Fibroblast of peridontal ligament (primary cell): ENCODE results near the gene B4GALNT1.
"Not testable (repeated sequence)": the region's sequence is repeated elsewhere in the genome, so short reads cannot be mapped to it uniquely, and the experiment has no call there.

ENCODE experiments used
- DNase-seq: peaks from one replicate; pipeline ENCODE4 v3.0.0-alpha.2; 2010; ENCODE audit errors: extremely low read depth

Gene B4GALNT1

DNA sequence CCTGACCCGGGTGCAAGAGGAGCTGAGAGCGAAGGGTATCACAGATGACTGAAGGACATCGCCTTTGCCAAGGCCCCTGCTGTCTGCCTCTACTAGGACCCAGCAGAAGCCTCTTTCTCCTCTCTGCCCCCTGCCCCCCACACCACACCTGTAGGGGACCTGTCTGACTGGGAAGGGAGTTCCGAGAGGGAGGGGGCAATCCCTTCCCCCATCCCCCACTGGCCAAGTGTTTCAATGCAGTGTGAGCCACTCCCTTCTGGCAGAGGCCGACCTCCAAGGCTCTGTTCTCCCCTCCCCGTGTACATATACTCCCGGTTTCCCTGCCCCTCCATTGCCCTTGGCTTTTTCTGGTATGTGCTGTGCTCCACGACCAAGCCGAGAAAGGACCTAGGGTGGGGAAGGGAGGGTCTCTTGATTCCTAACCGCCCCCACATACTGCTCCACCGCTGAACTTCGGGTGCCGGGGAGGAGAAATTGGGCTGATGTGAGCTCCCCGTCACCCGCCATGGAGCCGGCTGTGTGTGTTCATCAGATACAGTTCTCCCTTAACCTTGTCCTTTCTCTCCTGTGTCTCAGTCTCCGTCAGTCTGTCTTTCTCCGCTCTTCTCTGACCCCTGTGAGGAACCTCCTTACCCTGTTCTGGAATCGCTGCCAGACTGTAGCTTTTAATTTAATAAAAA is 23.8 kb downstream of the B4GALNT1 start:
- no peak for DNase-seq

GRCh38 chr12:57607958-57608663 is 24.9 kb downstream of the B4GALNT1 start:
- DNase-seq, result no peak

GRCh38 chr12:57606821-57607220 is 26.2 kb downstream of the B4GALNT1 start:
- no peak for DNase-seq

DNA sequence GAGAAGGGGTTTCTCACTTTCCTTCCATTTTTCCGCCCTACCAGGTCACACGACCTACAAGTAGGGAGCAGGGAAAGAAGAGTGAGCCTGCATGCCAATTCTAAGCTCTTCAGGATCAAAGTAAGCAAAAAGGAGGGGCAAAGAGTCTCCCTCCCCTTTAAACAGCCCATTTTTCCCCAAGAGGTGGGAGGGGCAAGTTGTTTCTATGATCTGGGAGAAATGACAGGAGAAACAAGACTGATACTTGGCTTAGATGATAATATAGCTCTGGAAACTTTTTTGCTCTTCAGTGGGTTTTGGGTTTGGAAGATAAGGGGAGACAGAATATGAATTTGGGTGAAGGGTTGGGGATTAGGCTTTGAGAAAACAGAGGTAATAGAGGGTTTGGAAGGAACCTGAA is 26.6 kb downstream of the B4GALNT1 start:
- no peak for DNase-seq

GRCh38 chr12:57605811-57606311 is 27.1 kb downstream of the B4GALNT1 start:
- no peak for DNase-seq

DNA sequence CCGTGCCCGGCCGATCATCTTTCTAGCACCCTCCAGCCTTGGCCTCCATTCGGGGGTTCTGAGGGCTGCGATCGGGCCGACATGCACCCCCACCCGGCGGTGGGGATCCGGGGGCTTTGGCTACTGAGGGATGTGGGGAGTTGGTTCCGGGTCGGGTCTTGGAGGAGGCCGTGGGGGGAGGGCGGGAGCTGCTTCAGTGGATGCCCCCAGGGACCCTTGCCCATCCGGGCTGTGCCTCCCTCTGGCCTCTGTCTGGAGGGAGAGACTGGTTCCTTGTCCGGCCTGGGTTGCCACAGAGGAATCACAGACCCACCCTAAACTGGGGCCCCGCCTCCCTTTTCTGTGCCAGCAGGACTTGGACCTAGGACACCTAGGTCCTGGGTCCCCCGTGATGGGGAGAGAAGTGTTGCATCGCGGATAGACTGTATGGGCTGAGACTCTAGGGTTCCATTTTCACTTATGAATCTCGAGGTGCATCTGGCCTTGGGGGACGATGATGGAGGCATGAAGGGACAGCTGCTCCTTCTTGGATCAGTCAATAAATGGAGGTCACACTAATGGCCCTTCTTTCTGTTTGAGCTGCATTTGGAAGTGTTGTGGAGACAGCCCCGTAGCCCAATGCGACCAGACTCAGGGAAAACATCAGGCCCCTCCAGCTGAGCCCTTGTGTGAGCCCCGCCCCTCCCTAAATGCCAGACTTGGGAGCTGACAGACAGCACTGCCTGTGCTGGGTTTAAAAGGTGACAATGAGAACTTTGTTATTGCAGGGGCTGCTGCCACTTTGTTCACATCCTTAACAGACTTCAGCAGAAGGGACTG is 27.8 kb downstream of the B4GALNT1 start:
- peak; percentile 25 for DNase-seq

- peak; percentile 29 for DNase-seq
These were observed 28.5 kb downstream of the B4GALNT1 start, which contains the start of gene DTX3 for GRCh38 chr12:57604454-57604991. DTX3 (plus strand) TSS chr12:57604824; CDS start chr12:57606518, 1,694 bp downstream.

GRCh38 chr12:57603815-57604453 is 29.1 kb downstream of the B4GALNT1 start:
- peak; percentile 67 for DNase-seq

GRCh38 chr12:57603324-57603723 is 29.7 kb downstream of the B4GALNT1 start:
- DNase-seq, result no peak

DNA sequence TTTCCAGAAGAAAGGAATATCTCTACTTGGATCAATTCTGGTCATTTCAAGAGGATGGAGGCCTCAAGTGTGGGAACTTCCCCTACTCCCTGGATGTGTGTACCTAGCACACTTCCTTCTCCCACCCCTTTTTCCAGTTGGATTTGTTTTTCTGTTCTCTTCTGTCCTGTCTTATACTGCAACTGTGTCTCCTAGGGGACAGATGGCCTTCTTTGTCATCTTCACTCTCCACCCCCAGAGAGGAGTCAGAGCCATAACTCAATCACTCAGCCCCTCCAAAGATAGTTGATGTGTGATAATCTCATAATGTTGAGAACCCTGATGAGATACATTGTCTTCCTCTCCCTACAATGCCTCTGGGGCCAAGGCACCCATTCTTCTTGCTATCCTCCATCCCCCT is 30.5 kb downstream of the B4GALNT1 start:
- DNase-seq, result no peak

DNA sequence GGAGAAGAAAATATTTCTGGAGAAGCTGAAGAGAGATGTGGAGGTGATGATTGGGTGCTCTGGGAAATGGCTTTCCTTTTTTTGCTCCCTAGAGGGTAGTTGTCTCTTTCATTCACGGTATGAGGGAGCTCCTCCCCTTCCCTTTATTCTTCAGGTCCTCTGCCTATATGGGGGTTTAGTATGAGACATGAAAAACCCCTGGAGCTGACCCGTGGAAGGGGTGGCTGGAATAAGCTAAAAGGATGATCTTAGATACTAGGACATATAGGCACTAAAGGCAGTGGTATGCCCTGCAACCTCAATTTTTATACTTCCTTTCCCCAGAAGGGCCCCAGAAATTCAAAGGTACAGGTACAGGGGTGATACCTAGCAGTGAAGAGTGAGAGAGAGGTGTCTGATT is 32.6 kb downstream of the B4GALNT1 start:
- no peak for DNase-seq

- DNase-seq, result no peak
These were observed 39.8 kb downstream of the B4GALNT1 start for GRCh38 chr12:57593187-57593586.

GRCh38 chr12:57592551-57593165 is 40.3 kb downstream of the B4GALNT1 start:
- DNase-seq, result no peak

GRCh38 chr12:57591782-57592325 is 41.1 kb downstream of the B4GALNT1 start:
- no peak for DNase-seq

- DNase-seq, result peak; percentile 16
These were observed 41.9 kb downstream of the B4GALNT1 start, which contains the start of gene PIP4K2C for GRCh38 chr12:57590864-57591781. PIP4K2C (plus strand) TSS chr12:57591192; CDS start chr12:57591290, 98 bp downstream.

DNA sequence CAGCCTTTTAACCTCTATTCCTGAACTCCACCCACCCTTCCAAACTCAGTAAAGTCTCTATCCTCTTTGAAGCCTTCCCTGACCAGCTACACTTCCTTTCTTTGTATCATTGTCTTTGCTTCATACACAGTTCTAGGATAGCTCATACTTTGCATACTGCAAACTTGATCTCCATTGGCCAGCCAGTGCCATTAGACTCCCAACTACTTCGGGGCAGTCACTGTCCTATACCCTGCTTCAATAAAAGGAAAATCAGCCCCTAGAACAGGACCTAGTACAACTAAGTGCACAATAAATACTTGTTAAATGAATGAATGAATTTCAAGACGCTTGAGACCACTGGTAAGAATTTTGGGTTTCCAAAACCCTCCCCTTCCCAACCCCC is 42.5 kb downstream of the B4GALNT1 start:
- no peak for DNase-seq

DNA sequence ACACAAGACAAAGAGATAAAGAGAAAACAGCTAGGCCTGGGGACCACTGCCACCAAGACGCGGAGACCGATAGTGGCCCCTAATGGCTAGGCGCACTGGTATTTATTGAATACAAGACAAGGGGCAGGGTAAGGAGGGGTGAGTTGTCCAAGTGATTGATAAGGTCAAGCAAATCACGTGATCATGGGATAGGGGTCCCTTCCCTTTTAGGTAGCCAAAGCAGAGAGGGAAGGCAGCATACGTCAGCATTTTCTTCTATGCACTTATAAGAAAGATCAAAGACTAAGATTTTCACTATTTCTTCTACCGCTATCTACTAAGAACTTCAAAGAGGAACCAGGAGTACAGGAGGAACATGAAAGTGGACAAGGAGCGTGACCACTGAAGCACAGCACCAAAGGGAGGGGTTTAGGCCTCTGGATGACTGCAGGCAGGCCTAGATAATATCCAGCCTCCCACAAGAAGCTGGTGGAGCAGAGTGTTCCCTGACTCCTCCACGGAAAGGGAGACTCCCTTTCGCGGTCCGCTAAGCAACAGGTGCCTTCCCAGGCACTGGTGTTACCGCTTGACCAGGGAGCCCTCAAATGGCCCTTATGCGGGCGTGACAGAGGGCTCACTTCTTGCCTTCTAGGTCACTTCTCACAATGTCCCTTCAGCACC is 43.9 kb downstream of the B4GALNT1 start:
- not testable (repeated sequence) for DNase-seq

DNA sequence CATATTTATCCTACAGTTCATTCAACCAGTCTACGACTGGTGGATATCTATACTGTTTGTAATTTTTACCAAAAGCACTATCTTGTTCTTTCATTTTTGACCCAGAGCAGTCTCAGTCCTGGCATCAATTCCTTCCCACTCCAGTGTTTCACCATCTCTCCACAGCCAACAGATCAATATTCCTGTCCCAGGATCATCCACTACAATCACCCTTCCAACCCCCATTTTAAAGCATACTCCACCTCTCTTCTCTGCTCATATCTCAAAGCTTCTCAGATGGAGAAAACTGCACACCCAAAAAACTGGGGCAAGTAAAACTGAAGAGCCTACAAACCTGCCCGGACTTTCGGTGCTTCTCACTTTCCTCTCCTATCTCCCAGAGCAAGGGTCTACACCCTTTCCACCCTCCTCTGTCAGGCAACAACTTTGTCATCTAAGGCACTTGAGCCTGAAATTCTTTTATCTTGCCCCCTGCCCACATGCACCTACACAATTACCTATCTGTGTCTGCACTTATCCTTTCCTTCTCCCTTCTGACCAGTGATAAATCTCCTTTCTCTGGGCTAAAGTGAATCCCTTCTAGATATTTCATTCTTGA is 46.1 kb downstream of the B4GALNT1 start:
- no peak for DNase-seq

DNA sequence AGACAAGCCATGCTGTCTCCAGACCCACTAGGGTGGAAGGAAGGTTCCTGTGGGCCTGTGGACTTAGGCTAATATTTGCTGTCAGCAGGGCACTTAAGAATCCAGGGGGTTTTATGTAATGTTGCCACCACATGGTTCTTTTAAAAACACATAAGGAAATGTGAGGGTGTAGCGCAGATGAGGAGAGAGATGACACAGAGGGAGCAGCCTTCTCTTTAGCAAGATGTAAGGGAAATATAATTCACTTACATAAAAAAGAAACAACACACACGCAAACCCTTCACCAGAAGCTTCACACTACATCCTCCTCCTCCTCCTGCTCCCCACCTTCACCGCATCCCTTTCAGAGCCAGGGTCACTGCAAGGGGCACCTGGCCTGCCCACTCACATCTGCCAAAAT is 46.9 kb downstream of the B4GALNT1 start:
- no peak for DNase-seq
